Diencephalon (tissue), 1 donor: ENCODE results near the gene CMTM1. TPM values are rescaled to one million over a fixed set of nuclear protein-coding genes. Genes with fewer than 3 reads are reported as not detected.

ENCODE experiments used
- small RNA-seq: library from RNA; depleted of rRNA; stranded (forward); fragments of <200 nt; gene quantifications from one replicate; pipeline ENCODE3, GENCODE V24; 2014
- total RNA-seq: library from RNA; depleted of rRNA; stranded (reverse); fragments of >200 nt; gene quantifications from one replicate; pipeline ENCODE4 v1.2.3, GENCODE V29; 2014

CMTM1 gene, protein sequence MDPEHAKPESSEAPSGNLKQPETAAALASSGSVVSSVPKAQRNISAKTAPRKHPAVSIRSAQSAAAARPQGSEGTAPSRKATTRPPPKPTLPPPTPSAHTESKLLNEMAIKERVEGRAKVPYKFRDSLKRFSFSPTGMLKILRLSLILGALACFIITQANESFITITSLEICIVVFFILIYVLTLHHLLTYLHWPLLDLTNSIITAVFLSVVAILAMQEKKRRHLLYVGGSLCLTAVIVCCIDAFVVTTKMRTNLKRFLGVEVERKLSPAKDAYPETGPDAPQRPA
- total RNA-seq: 5.5 TPM

DNA sequence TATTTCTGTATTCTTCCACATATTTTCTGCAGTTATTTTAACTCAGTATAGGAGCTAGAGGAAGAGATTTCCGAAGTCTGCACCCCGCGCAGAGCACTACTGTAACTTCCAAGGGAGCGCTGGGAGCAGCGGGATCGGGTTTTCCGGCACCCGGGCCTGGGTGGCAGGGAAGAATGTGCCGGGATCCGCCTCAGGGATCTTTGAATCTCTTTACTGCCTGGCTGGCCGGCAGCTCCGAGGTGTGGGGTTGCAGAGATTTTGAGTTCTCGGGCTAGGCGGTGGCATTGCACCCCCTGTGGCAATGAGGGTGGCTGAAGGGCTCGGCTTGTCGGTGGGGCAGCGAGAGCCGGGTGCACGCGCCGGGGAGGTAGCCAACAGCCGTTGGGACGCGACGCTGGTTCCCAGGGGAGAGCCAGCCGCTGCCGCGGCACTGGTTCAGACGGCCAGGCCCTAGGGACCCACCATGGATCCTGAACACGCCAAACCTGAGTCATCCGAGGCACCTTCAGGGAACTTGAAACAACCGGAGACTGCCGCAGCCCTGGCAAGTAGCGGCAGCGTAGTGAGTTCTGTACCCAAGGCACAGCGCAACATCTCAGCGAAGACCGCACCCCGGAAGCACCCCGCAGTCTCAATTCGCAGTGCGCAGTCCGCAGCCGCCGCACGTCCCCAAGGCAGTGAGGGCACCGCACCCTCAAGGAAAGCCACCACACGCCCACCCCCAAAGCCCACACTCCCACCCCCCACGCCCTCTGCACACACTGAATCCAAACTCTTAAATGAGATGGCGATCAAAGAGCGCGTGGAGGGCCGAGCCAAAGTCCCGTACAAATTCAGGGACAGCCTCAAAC, at the start of gene CMTM1:
Gene CMTM1 (plus strand): TSS at position 389 of the 851 bp plus-strand sequence. CDS start 75 bp downstream, at position 464.

DNA sequence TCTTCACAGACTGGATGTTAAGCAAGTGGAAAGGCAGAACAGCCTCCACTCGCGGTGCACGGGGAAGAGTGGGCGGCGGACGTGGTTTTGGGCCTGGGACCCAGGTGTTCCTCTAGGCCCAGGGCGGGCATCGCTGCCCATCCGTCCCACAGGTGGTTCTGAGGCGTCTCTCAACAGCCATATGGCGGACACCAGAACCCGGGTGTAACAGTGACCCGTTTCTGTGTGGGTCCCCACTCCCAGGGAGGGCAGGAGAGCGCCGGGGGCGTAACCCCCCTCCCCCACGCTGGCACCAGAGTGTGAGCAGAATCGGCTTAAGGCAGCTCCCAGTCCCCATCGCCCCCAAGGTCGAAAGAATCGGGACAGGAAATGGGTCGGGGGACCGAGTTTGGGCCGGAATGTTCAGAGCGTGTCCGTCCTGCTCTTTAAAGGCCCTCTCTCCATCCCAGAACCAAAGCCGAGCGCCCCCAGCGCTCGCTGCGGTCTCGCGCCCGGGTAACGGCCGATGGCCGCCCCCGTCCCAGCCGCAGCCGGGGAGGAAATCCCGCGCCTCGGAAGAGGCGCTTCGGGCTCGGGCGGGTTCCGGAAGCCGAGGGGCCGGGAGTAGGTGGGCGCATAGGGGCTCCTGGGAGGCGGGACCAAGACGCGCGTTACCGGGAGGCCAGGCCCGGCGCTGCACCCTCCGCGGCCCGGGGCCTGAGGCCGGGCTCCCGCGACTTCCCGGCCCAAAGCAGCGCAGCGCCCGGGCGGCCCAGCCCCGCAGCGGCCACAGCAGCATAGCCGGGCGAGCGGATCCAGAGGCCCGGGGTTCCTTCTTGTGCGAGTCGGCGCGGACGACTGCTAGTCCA, 16.7 kb upstream of the CMTM1 start, which contains the start of gene TK2:
Gene TK2 (minus strand): TSS at position 839 of the 848 bp plus-strand sequence. CDS start 61 bp downstream, at position 778.

DNA sequence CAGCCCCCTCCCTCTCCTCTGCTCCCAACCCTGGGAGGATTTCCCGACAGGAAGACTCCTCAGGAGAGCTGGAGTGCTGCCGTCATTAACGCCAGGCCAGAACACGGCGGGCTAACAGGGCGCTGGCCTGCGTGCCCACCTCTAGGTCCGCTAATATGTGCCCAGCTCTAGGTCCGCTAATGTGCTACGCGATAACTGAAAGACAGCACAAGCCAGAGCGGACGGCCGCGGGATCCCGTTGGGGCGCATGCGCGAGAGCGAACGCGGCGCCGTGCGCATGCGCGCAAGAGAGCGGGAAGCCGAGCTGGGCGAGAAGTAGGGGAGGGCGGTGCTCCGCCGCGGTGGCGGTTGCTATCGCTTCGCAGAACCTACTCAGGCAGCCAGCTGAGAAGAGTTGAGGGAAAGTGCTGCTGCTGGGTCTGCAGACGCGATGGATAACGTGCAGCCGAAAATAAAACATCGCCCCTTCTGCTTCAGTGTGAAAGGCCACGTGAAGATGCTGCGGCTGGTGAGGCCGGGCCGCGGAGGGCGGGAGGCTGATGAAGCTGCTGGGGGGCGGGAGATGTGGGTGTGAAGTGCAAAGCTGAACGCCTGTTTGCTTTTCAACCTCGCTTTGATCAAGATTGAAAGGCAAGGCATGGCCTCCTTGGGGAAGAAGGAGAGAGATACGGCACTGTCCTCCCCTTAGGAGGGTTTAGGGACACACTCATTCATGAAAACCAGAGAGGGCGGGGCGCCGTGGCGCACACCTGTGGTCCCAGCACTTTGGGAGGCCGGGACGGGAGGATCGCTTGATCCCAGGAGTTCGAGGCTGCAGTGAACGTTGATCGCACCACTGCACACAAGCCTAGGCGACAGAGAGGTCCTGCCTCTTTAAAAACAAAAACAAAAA, 13.7 kb upstream of the CMTM1 start, which contains the start of gene CKLF:
Gene CKLF (plus strand): TSS at position 291 of the 892 bp plus-strand sequence. CDS start 140 bp downstream, at position 431.

DNA sequence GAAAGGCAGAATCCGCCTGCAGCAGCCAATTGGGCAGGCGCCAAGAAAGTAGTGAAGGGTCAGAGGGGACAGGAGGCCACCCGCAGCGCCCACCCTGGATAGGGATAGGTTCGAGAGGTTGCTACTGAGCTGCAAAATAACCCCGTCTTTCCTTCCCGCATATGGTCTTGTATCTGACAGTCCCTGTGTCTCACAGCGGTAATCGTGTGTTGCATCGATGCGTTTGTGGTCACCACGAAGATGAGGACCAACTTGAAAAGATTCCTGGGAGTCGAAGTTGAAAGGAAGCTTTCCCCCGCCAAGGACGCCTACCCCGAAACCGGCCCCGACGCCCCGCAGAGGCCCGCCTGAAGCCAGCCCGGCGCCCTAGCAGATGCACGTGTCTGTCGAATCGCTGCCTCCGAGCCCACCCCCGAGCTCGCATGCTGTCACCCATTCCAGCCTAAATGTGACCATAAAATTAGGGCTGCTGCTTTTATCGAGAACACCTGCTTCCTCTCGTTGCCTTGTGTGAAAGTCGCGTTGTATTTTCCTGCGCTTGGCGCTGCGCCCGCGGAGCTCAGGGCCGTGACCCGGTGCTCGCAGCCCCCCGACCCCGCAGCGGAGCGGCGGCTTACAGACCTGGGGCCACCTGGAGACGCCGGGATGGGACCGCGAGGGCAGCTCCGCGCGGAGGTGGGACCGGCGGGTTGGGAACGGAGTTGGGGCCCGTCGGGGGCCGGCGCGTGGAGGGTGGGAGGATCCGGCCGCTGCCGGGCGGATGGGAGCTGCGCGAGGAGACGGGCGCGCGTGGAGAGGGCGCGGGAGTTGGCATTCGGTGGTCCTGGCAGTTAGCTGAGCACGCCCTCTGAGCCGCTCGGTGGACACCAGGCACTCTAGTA, 12.7 kb downstream of the CMTM1 start, which contains the start of gene CMTM2:
Gene CMTM2 (plus strand): TSS at position 813 of the 881 bp plus-strand sequence. CDS start 145 bp downstream, outside the sequence.

DNA sequence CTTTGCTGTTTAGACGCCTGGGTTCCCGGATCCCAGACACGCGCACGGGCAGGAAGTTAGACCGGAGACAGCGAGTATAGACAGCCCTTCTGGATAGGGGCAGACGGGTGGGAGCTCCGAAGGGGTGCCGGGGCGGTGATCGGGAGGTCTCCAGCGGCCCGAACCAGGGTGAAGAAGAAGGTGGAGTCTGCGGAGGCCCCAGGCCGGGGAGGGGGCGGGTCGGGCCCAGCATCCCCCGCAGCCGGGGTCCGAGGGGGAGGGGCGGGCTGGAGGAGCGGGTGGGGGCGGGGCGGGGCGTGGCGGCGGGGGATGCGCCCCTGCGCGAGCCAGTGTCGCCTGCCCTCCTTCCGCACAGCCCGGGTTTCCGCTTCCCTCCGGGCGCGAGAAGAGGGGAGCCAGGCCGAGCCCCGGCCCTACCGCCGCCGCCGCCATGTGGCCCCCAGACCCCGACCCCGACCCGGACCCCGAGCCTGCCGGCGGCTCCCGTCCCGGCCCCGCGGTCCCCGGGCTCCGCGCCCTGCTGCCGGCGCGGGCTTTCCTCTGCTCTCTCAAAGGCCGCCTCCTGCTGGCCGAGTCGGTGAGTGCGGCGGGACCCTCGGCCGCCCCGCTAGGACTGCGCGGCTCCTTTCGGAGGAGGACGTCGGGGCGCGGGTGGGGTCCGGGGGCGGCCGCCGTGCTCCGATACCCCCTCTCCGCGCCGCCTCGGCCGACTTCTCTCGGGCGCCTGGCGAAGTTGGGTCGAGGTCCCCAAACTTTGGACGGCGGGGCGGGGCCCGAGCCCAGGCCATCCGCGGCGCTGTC, 38.3 kb downstream of the CMTM1 start, which contains the start of gene CMTM3:
Gene CMTM3 (plus strand): TSS at position 329 of the 801 bp plus-strand sequence. CDS start 102 bp downstream, at position 431.

Small RNA genes within 50 kb of the gene (small RNA-seq; reads per million reads assigned to genes)
- gene CKLF-CMTM1: not detected

Other genes with a start within 250 kb of the CMTM1 start
- 9.9 TPM for gene CDH5, start 199.7 kb upstream of the CMTM1 start, total RNA-seq
- gene BEAN1, start 139.1 kb upstream of the CMTM1 start, total RNA-seq: 6.5 TPM
- gene TK2, start 16.3 kb upstream of the CMTM1 start, total RNA-seq: 21.9 TPM
- gene CKLF, start 13.9 kb upstream of the CMTM1 start, total RNA-seq: 51.7 TPM
- gene CMTM2, start 13.0 kb downstream of the CMTM1 start, total RNA-seq: not detected
- gene CMTM3, start 38.3 kb downstream of the CMTM1 start, total RNA-seq: 8.5 TPM
- 88.8 TPM for gene CMTM4, start 130.3 kb downstream of the CMTM1 start, total RNA-seq
- gene DYNC1LI2, start 185.2 kb downstream of the CMTM1 start, total RNA-seq: 223 TPM
- 0.23 TPM for gene TERB1, start 235.1 kb downstream of the CMTM1 start, total RNA-seq